ENCODE data around the gene SLC6A3. TPM values are rescaled to one million over a fixed set of nuclear protein-coding genes. Genes with fewer than 3 reads are reported as not detected.

The SLC6A3 gene
- total RNA-seq, 1 donor from 2014 or later: not detected

GRCh38 chr5:1400936-1401335 is 44.3 kb downstream of the SLC6A3 start:
- Mint-ChIP-seq H3K9me3 (ENCODE audit: low read depth) (peaks cover 4% of the 10 kb centered on the region), H3K27ac (no peak overlapping the region), H3K27me3 (peaks cover 46% of the 10 kb centered on the region), H3K4me3 (ENCODE audit: low read depth) (no peak overlapping the region), H3K4me1 (ENCODE audit: low read depth) (no peaks in the 10 kb centered on the region), H3K36me3 (ENCODE audit: insufficient read depth) (no peaks in the 10 kb centered on the region)
- TF ChIP-seq CTCF (IDR thresholded peaks at IDR 0.05; ENCODE audit: unreplicated experiment): no peak
- no peak for DNase-seq (ENCODE audit: low spot score, unreplicated experiment)

GRCh38 chr5:1400211-1400855 is 44.9 kb downstream of the SLC6A3 start:
- no peaks in the 10 kb centered on the region for H3K36me3 Mint-ChIP-seq (ENCODE audit: insufficient read depth)
- no peak overlapping the region for H3K27ac Mint-ChIP-seq
- DNase-seq (ENCODE audit: low spot score, unreplicated experiment): no peak
- H3K9me3 Mint-ChIP-seq (ENCODE audit: low read depth): peaks cover 4% of the 10 kb centered on the region
- H3K4me3 Mint-ChIP-seq (ENCODE audit: low read depth): no peak overlapping the region
- H3K27me3 Mint-ChIP-seq: peaks cover 50% of the 10 kb centered on the region
- no peaks in the 10 kb centered on the region for H3K4me1 Mint-ChIP-seq (ENCODE audit: low read depth)
- TF ChIP-seq CTCF (IDR thresholded peaks at IDR 0.05; ENCODE audit: unreplicated experiment): no peak

- Mint-ChIP-seq H3K27ac (no peak overlapping the region), H3K36me3 (ENCODE audit: insufficient read depth) (no peaks in the 10 kb centered on the region), H3K9me3 (ENCODE audit: low read depth) (peaks cover 4% of the 10 kb centered on the region), H3K4me1 (ENCODE audit: low read depth) (no peaks in the 10 kb centered on the region), H3K27me3 (peaks cover 49% of the 10 kb centered on the region), H3K4me3 (ENCODE audit: low read depth) (no peak overlapping the region)
- no peak for DNase-seq (ENCODE audit: low spot score, unreplicated experiment)
- no peak for TF ChIP-seq CTCF (IDR thresholded peaks at IDR 0.05; ENCODE audit: unreplicated experiment)
These were observed 45.5 kb downstream of the SLC6A3 start for GRCh38 chr5:1399737-1400136.

- H3K36me3 Mint-ChIP-seq (ENCODE audit: insufficient read depth): no peaks in the 10 kb centered on the region
- H3K27ac Mint-ChIP-seq: no peak overlapping the region
- no peak for TF ChIP-seq CTCF (IDR thresholded peaks at IDR 0.05; ENCODE audit: unreplicated experiment)
- H3K4me3 Mint-ChIP-seq (ENCODE audit: low read depth): no peak overlapping the region
- H3K9me3 Mint-ChIP-seq (ENCODE audit: low read depth): peaks cover 4% of the 10 kb centered on the region
- peaks cover 50% of the 10 kb centered on the region for H3K27me3 Mint-ChIP-seq
- DNase-seq (ENCODE audit: low spot score, unreplicated experiment): no peak
- H3K4me1 Mint-ChIP-seq (ENCODE audit: low read depth): no peaks in the 10 kb centered on the region
These were observed 48.9 kb downstream of the SLC6A3 start for GRCh38 chr5:1396293-1396816.

DNA sequence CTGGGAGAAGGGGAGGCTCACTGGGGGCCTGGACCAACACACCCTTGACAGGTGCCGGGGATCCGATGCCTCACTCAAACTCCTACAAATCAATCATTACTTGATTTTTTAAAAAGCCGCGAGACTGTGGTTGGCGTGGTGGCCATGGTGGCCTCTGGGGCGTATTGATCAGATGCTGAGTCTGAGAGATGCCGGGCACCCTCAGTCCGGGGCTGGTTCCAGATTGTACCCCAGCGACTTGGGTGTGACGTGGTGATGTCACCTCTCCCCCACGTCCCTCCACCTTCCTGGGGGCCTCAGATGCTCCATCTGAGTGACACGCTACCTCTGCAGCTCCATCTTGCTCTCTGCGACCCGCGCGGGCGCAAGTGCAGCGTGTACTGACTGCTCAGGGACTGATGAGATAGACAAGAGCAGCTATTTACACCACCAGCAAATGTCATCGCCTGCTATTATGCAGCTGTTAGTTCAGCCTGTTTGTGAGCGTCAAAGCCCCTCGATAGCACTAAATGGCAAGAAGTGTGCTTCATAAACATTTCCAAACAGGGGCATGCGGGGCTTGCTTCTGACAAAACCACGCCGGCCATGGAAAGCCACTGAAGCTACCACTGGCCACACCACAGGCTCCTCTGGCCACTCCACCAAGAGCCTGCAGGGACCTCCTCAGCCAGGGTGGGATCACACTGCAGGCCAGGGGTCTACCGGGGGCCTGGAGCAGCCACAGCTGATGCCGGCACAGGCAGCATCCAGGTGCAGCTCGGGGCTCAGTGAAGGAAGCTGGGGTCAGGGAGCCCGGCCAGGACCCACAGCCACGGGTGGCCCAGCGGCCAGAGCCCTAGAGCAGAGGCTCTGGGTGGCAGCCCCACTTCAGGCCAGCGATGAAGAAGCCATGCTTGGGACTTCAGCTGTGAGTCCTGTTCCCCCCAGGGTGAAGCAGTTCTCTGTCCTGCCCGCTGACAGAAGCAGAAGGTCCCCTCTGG is 50.1 kb downstream of the SLC6A3 start:
- Mint-ChIP-seq H3K27me3 (peaks cover 50% of the 10 kb centered on the region), H3K4me1 (ENCODE audit: low read depth) (no peaks in the 10 kb centered on the region), H3K4me3 (ENCODE audit: low read depth) (no peak overlapping the region), H3K9me3 (ENCODE audit: low read depth) (peaks cover 4% of the 10 kb centered on the region), H3K27ac (no peak overlapping the region), H3K36me3 (ENCODE audit: insufficient read depth) (no peaks in the 10 kb centered on the region)
- no peak for DNase-seq (ENCODE audit: low spot score, unreplicated experiment)
- TF ChIP-seq CTCF (IDR thresholded peaks at IDR 0.05; ENCODE audit: unreplicated experiment): no peak

Measured in progenitor cell of endocrine pancreas (in vitro differentiated cells).